Vagina (tissue), 2 donors: ENCODE data around the gene MAP2K7. TPM values are rescaled to one million over a fixed set of nuclear protein-coding genes. Genes with fewer than 3 reads are reported as not detected.
A peak's percentile ranks its signal among the peaks of the same experiment; 100 is the strongest.

Experiments used
- DNase-seq, 2 donors: peaks; one replicate each; pipeline ENCODE4 v3.0.0-alpha.2; 2017; ENCODE audit errors: extremely low spot score in 2 of 2
- H3K27ac ChIP-seq: fragments of 200-600 bp; sonication (generic); one replicate; pipeline ENCODE4 v1.5.1; 2019
- H3K27me3 ChIP-seq: fragments of 200-600 bp; sonication (generic); one replicate; pipeline ENCODE4 v1.5.1; 2019
- H3K36me3 ChIP-seq, 2 donors: fragments of 200-600 bp; sonication (generic); one replicate each; pipeline ENCODE4 v1.5.1; 2017 to 2019
- H3K4me1 ChIP-seq: fragments of 200-600 bp; sonication (generic); one replicate; pipeline ENCODE4 v1.5.1; 2019
- H3K4me3 ChIP-seq, 2 donors: fragments of 200-600 bp; sonication (generic); 1 replicate in 1 of 2; 2 replicates in 1 of 2; pipeline ENCODE4 v1.5.1; 2016 to 2019
- H3K9me3 ChIP-seq: fragments of 200-600 bp; sonication (generic); one replicate; pipeline ENCODE4 v1.5.1; 2019
- CTCF ChIP-seq, 3 experiments: fragments of 450-650 bp in 2 of 3; fragments of 200-600 bp in 1 of 3; sonication (generic) in 1 of 3; IDR thresholded peaks; one replicate each; pipeline ENCODE4 v1.5.1; 2017 to 2019; ENCODE audit warnings: antibody characterized with exemption in 3 of 3, mild to moderate bottlenecking in 2 of 3, moderate library complexity in 2 of 3
- POLR2A ChIP-seq, 2 donors: fragments of 450-650 bp; IDR thresholded peaks; one replicate each; pipeline ENCODE4 v1.6.1; 2017; ENCODE audit warnings: antibody characterized with exemption in 2 of 2, mild to moderate bottlenecking in 2 of 2, moderate library complexity in 2 of 2
- POLR2AphosphoS5 ChIP-seq, 2 donors: sonication (generic); formaldehyde crosslinking; IDR thresholded peaks; one replicate each; pipeline ENCODE4 v1.9.0; 2017; ENCODE audit warnings: antibody characterized with exemption in 2 of 2, mild to moderate bottlenecking in 2 of 2, low read depth in 1 of 2; ENCODE audit not compliant: insufficient read depth in 1 of 2
- intact Hi-C: fragments of 100-400 bp; cut with DNase I; formaldehyde crosslinking; loops from one replicate; pipeline ENCODE4 v1.15.1; 2023
- total RNA-seq: library from RNA; depleted of rRNA; stranded (reverse); fragments of >200 nt; gene quantifications from one replicate; pipeline ENCODE4 v1.2.3, GENCODE V29; 2016

The MAP2K7 gene
- total RNA-seq, 1 donor from 2014 or later, result 26.8 TPM

DNA sequence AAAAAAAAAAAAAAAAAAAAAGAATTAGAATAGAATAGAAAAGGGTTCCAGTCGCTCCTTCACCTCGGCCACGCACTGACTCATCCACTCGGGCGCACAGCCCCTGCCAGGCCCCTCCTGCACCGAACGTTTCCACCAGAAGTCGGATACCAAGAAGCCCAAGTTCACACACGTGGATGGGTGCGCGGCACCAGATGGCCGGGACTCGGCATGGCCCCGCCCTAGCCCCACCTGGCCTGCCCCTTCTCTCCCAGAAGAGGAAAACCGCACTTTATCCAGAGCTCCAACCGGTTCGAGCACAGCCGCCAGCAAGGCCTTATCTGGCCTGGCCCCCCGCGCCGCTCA lies 35.4 kb upstream of the MAP2K7 start:
- H3K4me1 ChIP-seq, result peaks cover 46% of the 10 kb centered on the region
- no peaks in the 10 kb centered on the region for H3K36me3 ChIP-seq
- no peaks in the 10 kb centered on the region for H3K9me3 ChIP-seq
- DNase-seq, result no peak
- no peak overlapping the region for H3K27ac ChIP-seq
- H3K4me3 ChIP-seq, result peak overlapping the region; percentile 44 to 47
- intact Hi-C loops, result no loop called here
- TF ChIP-seq POLR2A (IDR thresholded peaks at IDR 0.05) (no peak), CTCF (IDR thresholded peaks at IDR 0.05) (no peak), POLR2AphosphoS5 (IDR thresholded peaks at IDR 0.05; ENCODE audit: insufficient read depth in 1 of 2, low read depth in 1 of 2) (no peak)
- no peaks in the 10 kb centered on the region for H3K27me3 ChIP-seq

- Histone ChIP-seq H3K36me3 (no peaks in the 10 kb centered on the region), H3K4me1 (peaks cover 52% of the 10 kb centered on the region), H3K27me3 (no peaks in the 10 kb centered on the region), H3K4me3 (peak overlapping the region; percentile 44 to 47), H3K9me3 (no peaks in the 10 kb centered on the region), H3K27ac (no peak overlapping the region)
- TF ChIP-seq CTCF (IDR thresholded peaks at IDR 0.05) (peak; percentile 9 to 59 (median 39)), POLR2AphosphoS5 (IDR thresholded peaks at IDR 0.05; ENCODE audit: insufficient read depth in 1 of 2, low read depth in 1 of 2) (no peak)
- DNase-seq, result no peak
- intact Hi-C loops, result no loop called here
Measured at GRCh38 chr19:7868671-7869452, 34.8 kb upstream of the MAP2K7 start.

- no peaks in the 10 kb centered on the region for H3K9me3 ChIP-seq
- H3K36me3 ChIP-seq, result no peaks in the 10 kb centered on the region
- H3K27ac ChIP-seq, result peak overlapping the region; percentile 6
- H3K27me3 ChIP-seq, result no peaks in the 10 kb centered on the region
- peaks cover 57% of the 10 kb centered on the region for H3K4me1 ChIP-seq
- TF ChIP-seq POLR2AphosphoS5 (IDR thresholded peaks at IDR 0.05; ENCODE audit: insufficient read depth in 1 of 2, low read depth in 1 of 2) (no peak), CTCF (IDR thresholded peaks at IDR 0.05) (peak in 2 of 3 experiments; percentile 2 to 18)
- intact Hi-C loops, result no loop called here
- peak overlapping the region; percentile 44 to 47 for H3K4me3 ChIP-seq
- no peak for DNase-seq
Measured at GRCh38 chr19:7869453-7869909, 34.2 kb upstream of the MAP2K7 start.

- H3K36me3 ChIP-seq, result no peaks in the 10 kb centered on the region
- H3K4me1 ChIP-seq, result peaks cover 60% of the 10 kb centered on the region
- peak overlapping the region; percentile 44 to 47 for H3K4me3 ChIP-seq
- DNase-seq, result no peak
- no peak for TF ChIP-seq POLR2AphosphoS5 (IDR thresholded peaks at IDR 0.05; ENCODE audit: insufficient read depth in 1 of 2, low read depth in 1 of 2)
- no peak for TF ChIP-seq POLR2A (IDR thresholded peaks at IDR 0.05)
- no peak for TF ChIP-seq CTCF (IDR thresholded peaks at IDR 0.05)
- intact Hi-C loops, result no loop called here
- H3K9me3 ChIP-seq, result no peaks in the 10 kb centered on the region
- H3K27me3 ChIP-seq, result no peaks in the 10 kb centered on the region
- H3K27ac ChIP-seq, result peak overlapping the region; percentile 6
Measured at GRCh38 chr19:7869910-7870511, 33.7 kb upstream of the MAP2K7 start.
